HUDEP-2 (cell line): ENCODE measurements around the gene JAK3.

Experiments
- DNase-seq, 76 experiments: peaks; one replicate each; lab custom pipeline; 2025; ENCODE audit not compliant: unreplicated experiment in 76 of 76; lab: John Stamatoyannopoulos, UW

The JAK3 gene

DNA sequence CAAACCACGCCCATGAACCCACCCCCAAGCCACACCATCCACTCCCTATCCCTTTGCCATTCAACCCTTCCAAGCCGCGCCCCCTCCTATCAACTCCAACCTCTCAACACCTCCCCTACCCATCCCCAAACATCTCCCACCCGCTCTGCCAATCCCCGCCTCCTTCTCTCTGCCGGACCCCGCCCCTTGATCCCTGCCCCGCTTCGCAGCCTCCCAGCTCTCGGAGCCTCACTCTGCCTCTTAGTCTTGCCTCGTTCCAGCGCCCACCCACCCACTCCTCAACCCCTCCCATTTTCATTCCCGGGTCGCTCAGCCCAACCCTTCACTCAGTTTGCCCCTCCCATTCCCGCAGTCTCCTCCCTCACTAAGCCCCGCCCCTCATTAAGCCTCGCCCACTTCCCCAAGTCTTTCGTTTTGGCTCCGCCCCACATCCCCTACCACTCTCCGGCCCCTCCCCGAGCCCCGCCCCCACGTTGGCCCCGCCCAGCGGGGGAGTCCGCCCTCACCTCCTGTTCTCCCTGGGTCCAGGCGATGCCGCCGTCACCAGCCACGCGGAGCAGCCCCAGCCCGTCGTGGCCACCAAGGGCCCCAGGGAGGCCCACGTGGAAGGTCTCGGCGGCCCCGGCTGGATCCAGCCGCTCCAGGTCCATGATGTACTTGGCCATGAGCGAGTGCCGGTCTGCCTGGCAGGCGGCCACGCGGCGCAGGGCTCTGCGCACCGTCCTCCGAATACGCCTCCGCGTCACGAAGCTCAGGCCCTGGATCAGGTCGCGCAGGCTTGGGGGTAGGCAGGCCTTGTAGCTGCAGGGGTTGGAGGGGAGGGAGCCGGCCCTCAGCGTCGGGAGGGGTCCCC is 5.7 kb downstream of the JAK3 start:
- DNase-seq = peak in 21 of 76 experiments; percentile 16 to 49 (median 24)

DNA sequence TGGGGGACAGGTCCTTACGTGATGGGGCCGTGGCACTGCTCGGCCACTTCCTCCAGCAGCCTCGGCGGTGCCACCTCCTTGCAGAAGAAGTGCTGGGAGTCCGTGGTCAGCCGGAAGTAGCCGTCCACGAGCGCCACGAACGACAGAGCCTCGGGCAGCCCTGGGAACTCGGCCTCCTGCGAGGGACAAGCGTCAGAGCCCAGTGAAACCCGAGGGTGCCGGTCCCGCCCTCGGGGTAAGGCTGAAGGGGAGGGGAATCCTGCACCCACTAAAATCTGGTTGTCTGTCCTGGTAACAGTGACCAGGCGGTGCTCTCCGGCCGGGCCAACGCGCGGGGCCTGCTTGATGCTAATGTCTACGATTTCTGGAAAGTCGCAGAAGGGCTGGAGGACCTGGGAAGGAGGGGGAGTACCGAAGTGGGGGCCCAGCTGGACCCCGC is 6.4 kb downstream of the JAK3 start:
- no peak for DNase-seq

DNA sequence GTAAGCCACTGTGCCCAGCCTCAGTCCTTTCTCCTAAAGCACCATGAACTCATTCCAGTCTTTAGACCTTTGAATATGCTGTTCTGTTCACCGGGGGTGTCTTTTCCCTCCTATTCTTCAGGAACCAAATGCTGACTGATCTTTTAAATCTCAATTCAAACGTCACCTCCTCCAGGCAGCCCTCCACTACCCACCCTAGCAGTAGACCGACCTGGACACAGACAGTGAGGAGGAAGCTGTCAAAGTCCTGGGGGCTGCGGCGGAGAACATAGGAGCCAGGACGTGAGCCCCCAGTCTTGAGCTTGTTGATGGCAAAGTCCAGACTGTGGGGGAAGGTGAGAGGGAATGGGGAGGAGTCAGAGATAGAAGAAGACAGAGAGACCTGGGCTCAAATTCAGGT is 7.8 kb downstream of the JAK3 start:
- DNase-seq = no peak

DNA sequence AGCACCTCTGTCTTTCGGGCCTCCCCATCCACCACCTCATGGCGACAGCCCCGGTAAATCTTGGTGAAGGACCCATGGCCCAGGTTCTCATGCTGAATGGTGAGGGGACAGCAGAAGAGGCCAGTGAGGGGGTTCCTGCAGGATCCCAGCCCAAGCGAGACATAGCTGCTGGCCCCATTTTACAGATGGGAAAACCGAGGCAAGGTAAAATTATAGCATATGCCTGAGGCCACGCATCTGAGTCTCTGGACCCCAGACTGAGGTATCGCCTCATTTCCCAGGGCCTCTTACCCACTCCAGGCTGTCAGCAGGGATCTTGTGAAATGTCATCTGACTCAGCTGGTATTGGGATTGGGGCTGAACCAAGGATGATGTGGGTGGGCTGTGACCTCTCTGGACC is 9.8 kb downstream of the JAK3 start:
- no peak for DNase-seq

DNA sequence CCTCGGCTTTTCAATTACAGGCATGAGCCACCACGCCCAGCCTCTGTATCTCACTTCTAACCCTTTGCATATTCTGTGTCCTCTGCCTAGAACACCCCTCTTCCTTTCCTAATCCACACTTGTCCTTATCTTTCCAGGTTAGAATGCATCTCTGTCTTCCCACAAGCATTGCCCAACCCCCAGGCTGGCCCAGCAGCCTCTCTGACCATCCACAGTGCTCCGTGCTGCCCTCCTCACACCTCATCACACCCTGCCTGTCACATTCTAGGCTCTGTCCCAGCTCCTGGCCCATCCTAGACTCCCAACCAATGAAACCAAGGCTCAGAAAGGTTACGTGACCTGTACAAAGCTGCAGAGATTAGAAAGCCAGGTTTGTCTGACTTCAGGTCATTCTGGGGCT is 11.3 kb downstream of the JAK3 start:
- no peak for DNase-seq

DNA sequence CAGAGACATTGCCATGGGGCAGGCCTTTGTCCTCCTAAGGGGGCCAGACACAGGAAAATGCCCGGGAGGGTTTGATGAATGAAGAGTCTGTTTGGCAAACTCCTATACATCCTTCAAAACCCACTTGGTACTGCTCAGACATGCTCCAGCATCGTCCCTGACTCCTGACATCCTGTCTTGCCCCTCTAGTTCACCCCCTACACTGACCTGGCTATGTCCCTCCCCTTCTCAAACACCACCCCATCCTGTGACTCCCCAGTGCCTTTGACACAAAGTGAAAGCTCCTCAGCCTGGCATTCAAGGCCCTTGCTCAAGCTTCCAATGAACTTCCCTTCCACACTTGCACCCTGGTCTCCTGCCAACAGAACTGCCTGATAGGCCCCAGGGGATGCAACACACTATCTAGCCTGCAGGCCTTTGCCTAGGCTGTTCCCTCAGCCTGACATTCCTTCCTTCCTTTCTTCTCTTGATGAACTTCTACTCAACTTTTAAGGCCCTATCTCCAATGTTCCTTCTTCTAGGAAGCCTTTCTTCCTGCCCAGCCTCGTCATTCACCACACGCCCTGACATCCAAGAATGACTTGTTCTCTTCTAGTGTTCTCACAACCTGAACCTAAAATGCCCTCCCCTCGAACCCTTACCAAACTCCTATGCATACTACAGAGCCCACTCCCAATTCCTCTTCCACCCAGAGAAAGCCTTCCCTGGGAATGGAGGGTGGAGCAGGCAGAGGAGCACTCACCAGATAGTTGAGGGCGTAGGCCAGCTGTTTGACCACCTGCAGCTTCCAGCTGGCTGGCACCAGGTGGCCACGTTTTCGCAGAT is 12.4 kb downstream of the JAK3 start:
- DNase-seq = peak in 3 of 76 experiments; percentile 2 to 9 (median 4)

DNA sequence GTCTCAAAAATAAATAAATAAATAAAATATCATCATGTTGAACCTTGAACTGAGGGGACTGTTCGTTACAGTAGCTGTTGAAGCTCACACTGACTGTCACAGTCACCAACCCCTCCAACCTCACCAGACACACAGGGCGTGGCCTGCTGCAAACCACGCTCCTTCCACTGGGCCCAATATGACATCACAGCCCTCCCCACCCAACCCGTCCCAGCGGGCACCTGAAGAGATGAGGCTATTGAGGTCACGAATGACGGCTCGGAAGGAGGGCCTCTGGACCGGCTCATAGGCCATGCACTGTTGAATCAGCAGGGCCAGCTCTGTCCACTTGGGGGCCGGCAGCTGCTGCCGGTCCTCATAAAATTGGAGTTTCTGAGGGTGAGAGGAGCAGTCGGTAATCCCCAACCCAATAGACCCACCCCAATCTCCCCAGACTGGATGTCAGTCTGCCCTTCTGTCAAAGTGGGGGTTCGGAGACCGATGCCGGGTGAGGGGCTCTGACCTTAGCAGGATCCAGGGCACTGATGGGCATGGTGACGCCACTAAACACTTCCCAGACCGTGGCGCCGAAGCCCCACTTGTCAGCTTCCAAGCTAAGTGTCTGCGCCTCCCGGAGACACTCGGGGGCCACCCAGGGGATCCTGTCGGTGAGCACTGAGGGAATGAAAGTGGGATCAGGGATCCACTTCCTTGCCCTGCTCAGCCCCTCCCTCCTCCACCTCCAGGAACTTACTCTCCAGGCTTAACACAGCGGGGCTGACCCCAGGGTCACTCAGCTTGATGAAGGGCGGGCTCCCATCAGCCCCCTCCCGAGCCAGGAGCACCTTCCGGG is 13.2 kb downstream of the JAK3 start:
- DNase-seq = peak in 1 of 76 experiments; percentile 12

DNA sequence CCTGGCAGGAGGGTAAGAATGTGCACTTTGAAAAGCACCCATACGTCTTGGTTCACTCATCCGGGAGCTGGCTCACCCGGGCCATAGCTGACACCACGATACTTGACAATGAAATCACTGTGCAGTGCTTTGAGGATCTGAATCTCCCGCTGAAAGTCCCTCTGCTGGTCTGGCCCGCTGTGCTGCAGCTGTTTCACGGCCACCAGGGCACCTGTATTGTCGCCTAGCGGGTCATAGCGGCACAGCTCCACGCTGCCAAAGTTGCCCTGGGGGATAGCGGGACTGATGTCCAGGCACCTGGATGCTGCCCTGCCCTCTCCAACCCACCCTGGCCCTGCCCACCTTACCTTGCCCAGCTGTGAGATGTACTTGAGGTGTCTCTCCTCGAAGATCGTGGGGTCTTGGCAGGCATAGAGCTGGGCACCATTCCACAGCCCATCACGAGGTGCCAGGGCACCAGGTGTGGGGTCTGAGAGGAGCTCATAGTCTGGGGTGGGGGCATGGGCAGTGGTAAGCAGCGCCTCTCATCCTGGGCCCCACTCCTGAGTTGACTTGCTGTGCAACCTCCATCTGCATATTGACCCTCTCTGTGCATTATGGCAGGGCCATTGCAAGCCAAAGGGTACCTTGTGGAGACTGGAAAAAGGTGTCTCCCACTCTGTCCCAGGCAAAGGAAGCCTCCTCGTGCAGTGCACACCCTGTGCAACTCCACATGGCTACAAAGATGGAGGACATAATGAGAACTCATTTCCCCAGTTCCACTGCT is 15.2 kb downstream of the JAK3 start:
- no peak for DNase-seq

DNA sequence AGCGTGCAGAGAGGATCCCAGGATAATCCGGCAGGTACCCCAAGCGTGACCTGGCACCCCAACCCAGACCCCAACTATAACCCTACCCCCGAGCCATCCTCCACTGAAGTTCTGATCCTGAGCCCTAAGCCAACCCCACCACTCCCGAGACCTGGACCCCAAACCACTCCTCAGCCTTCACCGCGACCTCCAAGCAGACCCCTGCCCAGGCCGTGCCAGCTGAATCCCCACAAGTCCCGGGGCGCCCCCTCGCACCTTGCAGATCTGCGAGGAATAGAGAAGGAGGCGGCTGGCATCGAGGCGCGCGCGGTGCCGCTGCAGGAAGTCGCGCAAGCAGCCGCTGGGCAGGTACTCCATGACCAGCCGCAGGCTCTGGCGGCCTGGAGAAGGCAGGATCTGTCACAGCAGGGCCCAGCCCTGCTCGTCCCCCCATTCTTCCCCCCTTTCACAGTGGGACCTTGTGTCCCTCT is 16.3 kb downstream of the JAK3 start:
- no peak for DNase-seq

DNA sequence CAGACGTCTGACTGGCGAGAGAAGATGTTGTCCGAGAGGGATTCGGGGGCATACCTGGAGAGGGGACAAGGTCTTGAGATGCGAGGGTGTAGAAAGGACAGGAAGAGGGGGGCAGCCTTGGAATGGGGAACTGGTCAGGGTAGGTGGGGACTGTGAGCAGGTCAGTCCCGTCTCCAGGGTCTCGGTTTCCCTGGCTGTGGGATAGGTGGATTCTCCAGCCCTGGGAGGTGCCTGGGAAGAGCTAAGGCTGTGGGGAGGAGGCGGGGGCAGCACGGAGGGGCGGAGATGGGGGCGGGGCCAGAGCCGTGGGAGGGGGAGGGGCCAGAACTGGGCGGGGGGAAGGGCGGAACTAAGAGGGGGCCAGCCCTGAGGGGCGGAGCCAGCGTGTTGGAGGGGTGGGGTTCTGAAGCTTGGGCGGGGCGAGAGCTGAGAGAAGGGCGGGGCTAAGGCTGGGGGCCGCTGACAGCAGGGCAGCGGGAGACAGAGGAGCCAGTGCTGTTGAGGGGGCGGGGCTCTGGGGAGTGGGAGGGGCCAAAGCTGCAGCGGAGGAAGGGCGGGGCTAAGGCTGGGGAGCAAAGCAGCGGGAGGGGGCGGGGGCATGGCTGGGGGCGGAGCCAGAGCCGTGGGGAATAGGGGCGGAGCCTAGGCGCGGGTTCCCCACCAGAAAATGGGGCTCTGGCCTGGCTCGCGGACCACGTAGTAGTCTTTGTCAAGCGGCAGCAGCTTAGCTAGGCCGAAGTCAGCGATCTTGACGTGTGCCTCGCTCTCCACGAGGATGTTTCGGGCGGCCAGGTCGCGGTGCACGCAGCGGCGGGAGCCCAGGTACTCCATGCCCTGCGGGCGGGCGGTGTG is 17.0 kb downstream of the JAK3 start:
- peak in 18 of 76 experiments; percentile 9 to 34 (median 18) for DNase-seq

DNA sequence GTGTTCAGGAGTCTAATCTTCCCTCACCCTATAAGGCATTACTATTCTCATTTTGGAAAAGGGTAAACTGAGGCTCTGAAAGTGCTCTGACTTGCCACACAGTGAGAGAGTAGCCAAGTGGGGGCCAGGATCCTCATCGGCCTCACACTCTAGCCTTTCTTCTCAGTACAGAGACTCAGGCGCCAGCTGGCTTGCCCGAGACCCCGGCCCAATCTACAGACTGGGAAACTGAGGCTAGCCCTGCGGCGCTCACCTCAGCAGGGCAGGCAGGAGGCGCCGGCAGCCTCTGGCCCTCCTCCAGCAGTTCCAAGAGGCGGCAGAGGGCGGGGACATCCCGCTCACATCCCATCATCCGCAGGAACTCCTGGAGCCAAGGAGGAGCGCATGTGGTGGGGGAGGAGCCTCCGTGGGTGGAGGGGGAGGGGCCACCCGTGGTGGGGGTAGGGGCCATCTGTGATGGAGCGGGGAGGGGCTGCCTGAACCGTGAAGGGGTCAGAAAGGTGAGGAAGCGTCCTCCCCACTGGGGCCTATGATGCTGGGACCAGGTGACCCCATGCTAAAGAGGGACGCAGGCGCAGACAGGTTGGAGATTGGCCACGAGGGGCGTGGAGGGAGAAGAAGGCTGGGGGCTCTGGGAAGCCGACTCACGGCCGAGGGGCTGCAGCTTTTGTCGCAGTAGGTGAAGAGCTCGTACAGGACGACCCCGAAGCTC is 17.8 kb downstream of the JAK3 start:
- no peak for DNase-seq

DNA sequence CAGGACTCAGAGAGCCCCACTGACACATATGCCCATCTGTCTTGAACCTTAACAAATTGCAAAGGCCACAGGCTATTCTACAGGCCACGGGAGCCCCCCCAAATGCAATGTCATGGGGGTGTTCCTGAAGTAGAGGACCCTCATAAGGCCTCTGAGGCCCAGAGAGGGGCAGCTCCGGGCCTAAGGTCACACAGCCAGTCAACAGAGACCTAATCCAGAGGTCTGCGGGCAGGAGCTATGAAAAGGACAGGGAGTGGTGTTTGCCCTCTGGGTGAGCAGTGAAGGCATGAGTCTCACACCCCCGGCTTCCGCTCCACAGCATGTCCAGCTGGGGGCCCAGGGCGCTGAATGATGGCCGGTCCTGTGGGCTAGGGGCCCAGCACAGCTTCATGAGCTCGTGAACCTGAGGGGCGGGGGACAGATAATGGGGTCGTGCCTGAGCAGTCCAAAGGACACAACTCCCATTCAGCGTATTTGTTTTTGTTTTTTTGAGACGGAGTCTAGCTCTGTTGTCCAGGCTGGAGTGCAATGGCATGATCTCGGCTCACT is 21.2 kb downstream of the JAK3 start:
- no peak for DNase-seq

DNA sequence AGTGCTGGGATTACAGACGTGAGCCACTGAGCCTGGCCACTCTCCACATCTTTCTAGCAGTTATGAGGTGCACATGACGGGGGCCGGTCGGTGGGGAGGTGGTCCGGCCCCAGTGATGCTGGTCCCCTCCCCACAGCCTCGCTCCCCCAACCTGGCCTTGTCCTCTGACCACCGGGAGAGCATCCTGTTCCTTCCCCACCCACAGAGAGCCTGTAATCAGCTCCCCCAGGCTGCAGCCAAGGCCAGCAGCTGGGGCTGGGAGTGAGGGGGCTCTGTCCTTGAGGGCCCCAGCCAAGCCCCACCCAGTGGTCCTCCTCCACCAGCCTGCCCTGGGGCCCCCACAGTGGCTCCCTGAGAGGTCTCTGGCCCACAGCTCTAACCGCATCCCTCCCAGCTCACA is 23.4 kb downstream of the JAK3 start:
- no peak for DNase-seq

DNA sequence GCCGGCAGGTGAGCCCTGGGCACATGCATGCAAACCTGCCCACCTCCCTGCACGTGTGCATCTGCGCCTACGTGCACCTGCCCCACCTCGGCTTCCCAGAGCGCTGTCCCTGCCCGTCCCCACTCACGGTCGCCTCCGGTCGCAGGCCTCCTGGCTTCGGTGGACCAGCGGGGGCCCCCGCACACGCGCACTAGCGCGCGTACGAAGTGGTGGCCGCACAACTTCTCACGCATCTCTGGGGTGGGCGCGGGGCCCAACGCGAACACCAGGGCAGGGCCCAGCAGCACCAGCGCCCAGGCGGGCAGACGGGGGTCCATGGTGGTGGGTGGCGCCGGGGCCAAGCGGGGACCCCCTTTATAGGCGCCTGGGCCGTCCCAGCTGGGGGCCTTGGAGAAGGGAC is 26.6 kb downstream of the JAK3 start, which contains the start of gene INSL3:
Gene INSL3, minus strand, starts transcription at position 330 of the 400 bp plus-strand sequence. Its CDS starts 13 bp downstream, at position 317.
- DNase-seq = no peak

DNA sequence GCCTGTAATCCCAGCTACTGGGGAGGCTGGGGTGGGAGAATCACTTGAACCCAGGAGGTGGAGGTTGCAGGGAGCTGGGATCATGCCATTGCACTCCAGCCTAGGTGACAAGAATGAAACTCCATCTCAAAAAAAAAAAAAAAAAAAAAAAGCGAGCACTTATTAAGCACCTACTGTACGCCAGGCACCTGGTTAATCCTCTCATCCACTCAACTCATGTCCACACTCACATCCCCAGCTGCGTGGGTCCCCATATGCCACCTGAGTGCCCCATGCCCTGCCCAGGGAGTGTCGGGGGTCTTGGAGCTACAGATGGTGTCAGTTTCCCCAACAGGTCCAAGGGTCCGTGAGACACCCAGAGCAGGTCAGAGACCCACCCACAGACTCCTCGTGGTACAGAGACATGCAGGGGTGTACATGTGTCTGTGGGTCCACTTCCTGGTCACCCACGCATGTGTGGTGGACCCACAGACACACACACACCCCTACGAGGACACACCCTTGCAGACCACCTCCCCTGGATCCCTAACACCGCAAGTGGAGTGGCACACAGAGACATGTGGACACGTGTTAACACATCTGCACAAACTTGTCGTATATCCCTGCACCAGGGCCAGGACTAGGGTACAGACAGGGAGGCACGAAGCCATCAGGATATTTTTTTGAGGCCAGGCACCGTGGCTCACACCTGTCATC is 30.0 kb downstream of the JAK3 start:
- no peak for DNase-seq

DNA sequence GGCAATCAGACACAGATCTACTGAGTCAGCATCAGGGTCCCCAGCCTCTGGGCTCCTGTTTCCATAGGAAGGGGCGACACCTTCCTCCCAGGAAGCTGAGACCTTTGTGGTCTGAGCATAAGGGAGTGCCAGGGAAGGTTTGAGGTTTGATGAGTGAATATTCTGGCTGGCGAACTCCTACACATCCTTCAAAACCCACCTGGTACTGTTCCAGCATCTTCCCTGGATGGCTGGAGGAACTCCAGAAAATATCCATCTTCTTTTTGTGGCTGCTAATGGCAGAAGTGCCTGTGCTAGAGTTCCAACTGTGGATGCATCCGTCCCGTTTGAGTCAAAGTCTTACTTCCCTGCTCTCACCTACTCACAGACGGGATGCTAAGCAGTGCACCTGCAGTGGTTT is 35.7 kb downstream of the JAK3 start:
- no peak for DNase-seq

DNA sequence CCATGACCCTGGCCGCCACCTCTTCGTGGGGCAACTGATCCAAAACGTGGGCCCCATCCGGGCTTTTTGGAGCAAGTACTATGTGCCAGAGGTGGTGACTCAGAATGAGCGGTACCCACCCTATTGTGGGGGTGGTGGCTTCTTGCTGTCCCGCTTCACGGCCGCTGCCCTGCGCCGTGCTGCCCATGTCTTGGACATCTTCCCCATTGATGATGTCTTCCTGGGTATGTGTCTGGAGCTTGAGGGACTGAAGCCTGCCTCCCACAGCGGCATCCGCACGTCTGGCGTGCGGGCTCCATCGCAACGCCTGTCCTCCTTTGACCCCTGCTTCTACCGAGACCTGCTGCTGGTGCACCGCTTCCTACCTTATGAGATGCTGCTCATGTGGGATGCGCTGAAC is 36.1 kb downstream of the JAK3 start:
- no peak for DNase-seq
